GM12865 (cell line): ENCODE results near the gene MRPS9.
A peak's percentile ranks its signal among the peaks of the same experiment; 100 is the strongest.

ENCODE experiments used
- DNase-seq: peaks from one replicate; pipeline ENCODE4 v3.0.0; 2010; ENCODE audit warnings: low read depth
- H3K4me3 ChIP-seq: 2 replicates; pipeline ENCODE4 v1.5.1; 2011; ENCODE audit warnings: mild to moderate bottlenecking, low read depth, low read length, control low read depth
- TF ChIP-seq, protein P1 (sequence below): IDR thresholded peaks from 2 replicates; pipeline ENCODE4 v1.5.1; 2011; ENCODE audit warnings: low read length, control low read depth, low read depth, inconsistent platforms; ENCODE audit not compliant: insufficient read depth; ENCODE audit errors: missing control alignments

Gene MRPS9

GRCh38 chr2:105104208-105104731 is 66.4 kb downstream of the MRPS9 start:
- TF ChIP-seq, protein P1, sequence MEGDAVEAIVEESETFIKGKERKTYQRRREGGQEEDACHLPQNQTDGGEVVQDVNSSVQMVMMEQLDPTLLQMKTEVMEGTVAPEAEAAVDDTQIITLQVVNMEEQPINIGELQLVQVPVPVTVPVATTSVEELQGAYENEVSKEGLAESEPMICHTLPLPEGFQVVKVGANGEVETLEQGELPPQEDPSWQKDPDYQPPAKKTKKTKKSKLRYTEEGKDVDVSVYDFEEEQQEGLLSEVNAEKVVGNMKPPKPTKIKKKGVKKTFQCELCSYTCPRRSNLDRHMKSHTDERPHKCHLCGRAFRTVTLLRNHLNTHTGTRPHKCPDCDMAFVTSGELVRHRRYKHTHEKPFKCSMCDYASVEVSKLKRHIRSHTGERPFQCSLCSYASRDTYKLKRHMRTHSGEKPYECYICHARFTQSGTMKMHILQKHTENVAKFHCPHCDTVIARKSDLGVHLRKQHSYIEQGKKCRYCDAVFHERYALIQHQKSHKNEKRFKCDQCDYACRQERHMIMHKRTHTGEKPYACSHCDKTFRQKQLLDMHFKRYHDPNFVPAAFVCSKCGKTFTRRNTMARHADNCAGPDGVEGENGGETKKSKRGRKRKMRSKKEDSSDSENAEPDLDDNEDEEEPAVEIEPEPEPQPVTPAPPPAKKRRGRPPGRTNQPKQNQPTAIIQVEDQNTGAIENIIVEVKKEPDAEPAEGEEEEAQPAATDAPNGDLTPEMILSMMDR, result no peak
- no peak for DNase-seq
- H3K4me3 ChIP-seq, result no peak overlapping the region

DNA sequence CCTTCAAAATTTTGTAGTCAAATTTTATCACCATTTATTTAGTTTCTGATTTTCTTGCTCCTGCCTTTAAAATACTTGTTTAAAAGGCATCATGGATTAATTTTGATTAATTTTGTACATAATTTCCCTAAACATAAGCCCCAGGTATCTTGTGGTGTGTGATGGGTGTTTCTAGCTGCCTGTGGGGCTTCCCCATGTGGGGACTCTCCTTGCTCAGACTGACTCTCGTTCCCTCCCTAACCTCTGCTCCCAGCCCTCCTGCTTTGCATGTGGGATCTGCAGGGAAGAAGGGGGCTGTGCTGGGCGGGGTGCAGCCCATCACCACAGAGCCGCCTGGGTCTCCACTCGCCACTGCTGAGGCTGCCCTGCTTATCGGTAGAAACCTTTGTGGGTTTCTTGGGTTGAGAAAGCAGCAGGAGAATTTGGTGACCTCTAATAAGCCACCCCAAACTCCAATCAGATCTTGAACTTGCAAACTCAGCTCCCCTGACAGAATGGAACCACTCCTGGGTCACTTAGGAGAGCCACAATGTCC is 72.5 kb downstream of the MRPS9 start:
- no peak overlapping the region for H3K4me3 ChIP-seq
- TF ChIP-seq, protein P1, result no peak
- DNase-seq, result no peak

GRCh38 chr2:105111365-105112150 is 73.7 kb downstream of the MRPS9 start:
- H3K4me3 ChIP-seq, result no peak overlapping the region
- DNase-seq, result no peak
- TF ChIP-seq, protein P1, result no peak

DNA sequence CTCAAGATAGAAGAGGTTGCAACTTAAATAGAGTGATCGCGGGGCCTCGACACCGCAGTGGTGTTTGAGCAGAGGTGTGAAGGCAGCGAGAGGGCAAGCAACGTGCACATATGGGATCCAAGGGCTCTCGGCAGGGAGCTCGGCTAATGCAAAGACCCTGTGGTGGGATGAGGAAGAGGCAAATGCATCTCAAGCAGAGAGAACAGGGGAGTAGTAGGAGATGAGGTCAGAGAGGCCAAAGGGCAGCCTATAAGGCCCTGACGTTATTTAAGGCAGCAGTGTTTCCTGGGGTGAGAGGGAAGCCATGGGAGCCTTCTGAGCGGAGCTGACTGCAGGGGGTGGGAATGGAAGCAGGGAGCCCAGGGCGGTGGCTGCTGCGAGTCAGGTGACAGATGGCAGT is 74.5 kb downstream of the MRPS9 start:
- TF ChIP-seq, protein P1, result no peak
- no peak overlapping the region for H3K4me3 ChIP-seq
- DNase-seq, result no peak

DNA sequence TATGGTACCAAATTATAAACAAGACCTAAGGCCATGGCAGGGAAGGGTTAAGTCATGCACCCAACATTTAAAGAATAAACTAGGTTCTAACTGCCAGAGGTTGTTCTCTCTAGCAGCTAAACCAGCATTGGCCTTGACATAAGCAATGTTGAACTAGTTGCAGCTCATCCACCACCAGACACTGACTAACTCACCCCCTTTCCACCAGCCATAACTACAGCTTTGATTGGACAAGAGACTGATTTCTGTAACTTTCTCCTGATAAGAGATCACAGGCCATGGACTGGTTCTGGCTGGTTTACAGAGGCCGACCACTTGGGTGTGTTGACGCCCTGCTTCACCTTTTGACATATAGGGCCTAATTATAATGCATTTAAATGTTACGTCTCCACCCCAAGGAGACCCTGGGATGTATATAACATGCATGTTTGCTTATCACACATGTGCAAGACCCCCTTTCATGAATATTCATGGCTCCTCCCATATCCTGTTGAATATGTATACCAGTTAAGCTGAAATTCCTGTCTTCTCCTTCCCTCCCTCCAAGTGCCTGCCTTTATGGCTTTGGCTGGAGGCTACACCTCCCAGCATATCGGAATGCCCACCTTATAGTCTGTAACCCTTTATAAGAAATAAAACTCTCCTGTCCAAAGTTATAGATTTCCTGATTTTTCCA is 75.9 kb downstream of the MRPS9 start:
- no peak for DNase-seq
- TF ChIP-seq, protein P1, result no peak
- no peak overlapping the region for H3K4me3 ChIP-seq

- TF ChIP-seq, protein P1, result peak; percentile 65
- peak; percentile 57 for DNase-seq
- H3K4me3 ChIP-seq, result no peak overlapping the region
Measured at GRCh38 chr2:105114551-105114950, 76.7 kb downstream of the MRPS9 start.
